GM21528 (cell line): ENCODE measurements around the gene PRSS38.

Experiments
- ATAC-seq: cut with Tn5 transposase; IDR thresholded peaks from one replicate; pipeline ENCODE4 v1.9.1; 2021; ENCODE audit warnings: mild to moderate bottlenecking, moderate library complexity; ENCODE audit not compliant: unreplicated experiment, low FRiP score

The PRSS38 gene

GRCh38 chr1:227883641-227884301, 68.3 kb downstream of the PRSS38 start:
- no peak for ATAC-seq

DNA sequence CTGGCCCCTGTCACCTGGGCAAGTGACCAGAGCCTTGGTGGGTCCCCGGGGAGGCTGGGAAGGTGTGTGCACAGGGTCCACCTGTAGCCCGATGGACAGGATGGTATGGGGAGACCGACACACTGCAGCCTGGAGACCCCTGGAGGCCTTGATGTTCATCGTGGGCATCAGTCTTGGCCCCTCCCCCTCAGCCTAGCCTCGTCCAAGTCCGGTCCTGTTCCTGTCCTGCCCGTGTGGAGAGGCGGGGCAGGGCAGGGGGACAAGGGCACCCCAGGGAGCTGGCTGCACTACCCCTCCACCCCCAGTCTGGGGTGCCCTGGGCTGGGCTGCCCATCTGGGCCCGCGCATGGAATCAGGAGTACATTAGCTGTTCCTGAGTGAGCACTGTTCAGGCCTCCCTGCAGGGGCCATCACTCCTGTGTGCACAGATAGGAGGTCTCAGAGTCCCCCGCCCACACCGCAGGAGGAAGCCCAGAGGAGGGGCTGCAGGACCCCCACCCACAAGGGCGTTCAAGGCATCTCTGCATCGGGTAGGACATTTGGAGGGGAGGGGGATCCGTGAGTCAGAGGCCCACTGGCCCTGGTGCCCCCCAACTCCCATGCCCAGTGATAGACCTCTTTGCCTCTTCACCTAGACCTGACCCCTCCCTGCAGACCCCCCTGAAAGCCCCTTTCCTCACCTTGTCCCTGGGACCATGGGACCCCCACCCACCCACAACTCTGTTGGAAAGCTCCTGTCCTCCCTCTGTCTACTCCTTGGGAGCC, 69.1 kb downstream of the PRSS38 start:
- ATAC-seq, result no peak

GRCh38 chr1:227885135-227885647, 69.7 kb downstream of the PRSS38 start:
- ATAC-seq, result no peak

DNA sequence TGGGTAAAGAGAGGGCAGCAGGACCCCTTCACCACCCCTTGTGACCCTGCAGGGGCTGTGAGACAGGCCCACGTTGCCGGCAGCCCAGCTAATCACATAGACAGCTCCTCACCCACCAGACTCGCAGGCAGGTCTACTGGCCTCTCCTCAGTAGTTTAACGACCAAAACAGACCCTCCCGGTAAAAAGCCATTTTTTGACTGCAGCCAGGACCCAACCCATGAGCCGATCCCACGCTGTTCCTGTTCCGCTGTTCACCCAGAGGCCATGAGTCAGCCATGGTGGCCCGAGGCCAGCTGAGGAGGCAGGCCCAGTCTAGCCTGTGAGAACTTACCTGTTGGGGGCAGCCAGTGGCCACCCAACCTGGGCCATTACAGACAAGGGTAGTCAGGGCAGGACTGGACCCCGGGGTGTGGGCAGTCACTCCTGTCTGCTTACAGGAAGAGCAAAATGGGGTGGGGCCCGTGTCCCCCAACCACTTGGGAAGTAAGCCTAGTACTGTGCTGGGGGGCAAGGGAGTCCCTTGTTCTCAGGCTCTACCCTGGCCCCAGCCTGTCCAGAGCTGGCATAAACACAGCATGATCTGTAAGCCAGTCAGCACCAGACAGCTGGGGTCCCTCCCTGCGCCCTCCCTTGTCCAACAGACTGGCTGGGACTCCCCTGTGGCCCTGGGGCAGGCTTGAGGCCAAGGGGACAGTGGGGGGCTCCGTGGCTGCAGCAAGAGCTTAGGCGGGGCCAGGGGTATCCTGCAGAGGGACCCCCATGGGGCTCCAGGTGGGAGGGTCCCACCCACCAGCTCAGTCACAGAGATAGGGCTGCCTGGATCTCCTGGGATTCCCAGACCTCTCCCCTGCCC, 70.4 kb downstream of the PRSS38 start:
- ATAC-seq, result no peak

DNA sequence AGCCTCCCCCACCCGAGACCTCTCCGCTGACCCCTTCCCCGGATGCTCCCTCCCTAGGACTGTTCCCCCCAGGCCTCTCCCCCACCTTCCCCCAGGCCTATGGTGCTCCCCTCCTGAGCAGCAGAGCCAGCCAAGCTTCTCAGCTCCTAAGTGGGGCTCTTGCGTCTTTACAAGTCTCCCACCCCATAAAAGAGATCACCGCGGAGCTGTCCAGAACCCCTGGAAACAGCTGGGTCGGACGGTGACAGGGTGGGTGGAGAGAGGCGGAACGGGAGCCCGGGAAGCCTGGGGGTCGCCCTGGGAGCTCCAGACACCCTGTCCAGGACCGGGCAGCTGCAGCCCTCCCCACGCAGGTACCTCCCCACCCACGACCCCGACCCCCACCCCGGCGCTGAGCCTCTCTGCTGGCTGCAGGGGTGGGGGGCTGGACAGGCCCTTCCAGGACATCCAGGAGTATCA, 71.1 kb downstream of the PRSS38 start:
- no peak for ATAC-seq

- no peak for ATAC-seq
These were observed 71.7 kb downstream of the PRSS38 start for GRCh38 chr1:227886993-227887696.

GRCh38 chr1:227887697-227888403, 72.4 kb downstream of the PRSS38 start:
- ATAC-seq, result no peak

- no peak for ATAC-seq
These were observed 73.0 kb downstream of the PRSS38 start for GRCh38 chr1:227888404-227889046.

DNA sequence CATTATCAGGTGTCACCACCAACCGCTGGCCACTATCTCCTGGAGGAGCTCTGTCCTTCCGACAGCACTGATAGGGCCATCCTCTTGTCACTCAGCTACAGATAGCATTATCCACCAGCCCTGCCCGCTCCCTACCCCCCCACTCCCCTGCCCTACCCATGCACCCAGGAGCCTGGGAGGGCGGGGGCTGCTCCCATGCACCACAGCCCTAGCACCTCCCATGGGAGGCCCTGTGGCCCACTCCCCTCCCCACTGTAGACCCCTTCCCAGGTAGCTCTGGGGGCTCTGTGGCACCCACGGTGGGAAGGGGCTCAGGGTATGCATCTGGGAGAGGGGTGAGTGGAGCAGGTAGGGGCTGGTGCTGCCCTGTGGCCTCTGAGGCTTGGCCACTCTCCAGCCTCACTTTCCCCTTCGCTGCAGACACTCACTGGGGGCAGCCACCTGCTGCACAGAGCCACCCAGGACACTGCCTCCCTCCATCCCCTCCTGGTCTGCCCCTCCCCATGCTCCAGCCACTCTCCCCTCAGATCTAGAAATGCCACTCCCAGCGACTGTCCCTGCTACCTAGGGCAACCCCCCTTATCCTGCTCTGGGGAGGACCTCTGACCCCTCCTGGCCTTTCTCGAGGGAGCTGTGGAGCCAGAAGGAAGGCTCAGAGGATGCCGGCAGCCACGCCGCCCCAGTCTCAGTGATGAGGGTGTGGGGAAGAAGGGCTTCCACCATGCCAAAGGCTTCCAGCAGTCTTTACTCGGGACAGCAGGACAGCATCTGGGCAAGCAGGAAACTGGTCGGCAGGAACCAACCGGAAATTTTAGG, 73.8 kb downstream of the PRSS38 start:
- ATAC-seq, result no peak

GRCh38 chr1:227889863-227890405, 74.5 kb downstream of the PRSS38 start:
- ATAC-seq, result no peak

DNA sequence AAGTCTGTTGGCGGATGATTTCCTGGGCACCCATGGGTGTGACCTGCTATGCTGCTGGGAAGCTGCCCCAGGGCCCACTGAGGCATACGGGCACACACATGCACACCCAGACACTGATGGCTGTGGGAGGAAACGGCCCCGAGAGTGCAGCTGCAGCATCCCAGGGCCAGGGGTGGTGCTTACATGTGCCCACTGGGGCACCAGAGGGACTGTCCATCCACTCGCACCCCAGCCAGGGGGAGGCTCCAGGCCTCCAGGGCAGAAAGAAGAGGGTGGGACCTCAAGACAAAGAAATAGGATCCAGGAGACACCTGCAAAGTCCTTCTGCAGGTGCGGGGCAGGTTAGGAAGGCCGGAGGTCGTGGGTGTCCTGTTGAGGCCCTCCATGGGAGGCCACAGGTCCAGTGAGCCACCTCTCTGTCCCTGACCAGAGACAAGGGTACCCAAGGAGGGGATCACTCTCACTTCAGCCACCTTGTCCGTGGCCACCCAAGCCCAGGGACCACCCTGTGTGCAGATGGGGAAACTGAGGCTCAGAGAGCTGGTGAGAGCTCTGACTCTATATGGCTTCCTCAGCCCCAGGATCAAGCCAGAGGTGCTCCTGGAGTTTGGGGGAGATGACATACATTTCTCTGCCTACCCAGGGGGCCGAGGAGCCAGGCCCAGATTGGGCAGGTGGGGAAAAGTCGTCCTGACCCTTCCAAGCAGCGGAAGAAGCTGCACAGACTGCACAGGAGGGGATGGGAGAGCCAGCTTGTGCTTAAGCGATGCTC, 75.2 kb downstream of the PRSS38 start:
- ATAC-seq, result no peak

DNA sequence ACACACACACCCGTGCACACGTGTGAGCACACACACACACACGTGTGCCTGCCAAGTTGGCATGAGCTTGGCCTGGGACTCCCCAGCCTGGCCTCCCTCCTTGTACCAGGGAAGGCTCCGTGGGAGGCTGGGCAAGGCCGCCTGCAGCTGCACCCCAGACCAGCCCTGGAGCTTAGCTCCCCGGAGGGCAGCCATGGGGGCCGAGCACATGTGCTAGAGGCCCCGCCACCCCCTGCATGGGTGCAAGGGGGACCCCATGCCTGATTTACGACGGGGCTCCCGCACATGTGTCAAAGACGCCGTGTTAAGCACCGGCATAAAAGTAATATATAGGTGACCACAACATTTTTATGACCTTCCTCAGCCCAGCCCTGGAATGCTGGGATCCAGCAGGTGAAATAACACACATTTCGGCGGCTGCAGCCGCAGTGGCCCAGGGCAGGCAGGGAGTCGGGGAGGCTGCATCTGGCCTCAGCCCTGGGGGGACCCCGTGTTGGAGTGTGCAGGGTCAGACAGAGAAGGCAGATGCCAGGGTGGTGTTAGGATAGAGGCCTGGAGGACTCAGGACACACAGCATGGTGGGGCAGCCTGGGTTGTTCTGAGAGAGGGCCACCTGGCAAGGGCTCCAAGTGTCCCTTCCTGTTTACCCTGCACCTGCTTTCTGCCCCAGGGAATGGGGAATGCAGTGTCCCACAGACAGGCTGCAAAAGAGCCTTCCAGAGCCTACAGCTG, 75.9 kb downstream of the PRSS38 start:
- ATAC-seq, result no peak

DNA sequence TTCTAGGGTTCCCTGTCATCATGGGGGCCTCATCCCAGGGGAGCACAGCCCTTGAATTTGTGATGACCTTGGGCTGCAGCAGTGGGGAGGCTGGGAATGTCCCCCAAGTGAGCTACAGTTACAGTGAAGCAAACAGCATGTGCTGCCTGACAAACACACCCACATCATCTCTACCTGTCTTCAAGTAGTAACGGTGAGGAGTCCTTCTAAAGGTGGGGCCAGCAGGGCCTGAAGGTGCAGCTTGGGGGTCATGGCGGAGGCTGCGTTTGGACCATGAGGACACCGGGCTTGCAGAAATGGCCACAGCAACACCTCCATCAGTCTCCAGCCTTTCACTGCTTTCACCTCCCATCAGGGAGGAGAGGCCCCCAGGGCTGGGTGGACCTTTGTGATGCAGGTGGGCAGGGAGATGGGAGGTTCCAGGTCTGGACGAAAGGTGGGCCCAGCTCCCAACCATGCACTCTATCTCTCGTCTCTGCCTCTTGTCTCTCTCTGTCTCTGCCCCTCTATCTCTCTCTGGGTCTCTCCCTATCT, 76.5 kb downstream of the PRSS38 start:
- ATAC-seq, result no peak

GRCh38 chr1:227892489-227893299, 77.2 kb downstream of the PRSS38 start:
- ATAC-seq, result no peak

DNA sequence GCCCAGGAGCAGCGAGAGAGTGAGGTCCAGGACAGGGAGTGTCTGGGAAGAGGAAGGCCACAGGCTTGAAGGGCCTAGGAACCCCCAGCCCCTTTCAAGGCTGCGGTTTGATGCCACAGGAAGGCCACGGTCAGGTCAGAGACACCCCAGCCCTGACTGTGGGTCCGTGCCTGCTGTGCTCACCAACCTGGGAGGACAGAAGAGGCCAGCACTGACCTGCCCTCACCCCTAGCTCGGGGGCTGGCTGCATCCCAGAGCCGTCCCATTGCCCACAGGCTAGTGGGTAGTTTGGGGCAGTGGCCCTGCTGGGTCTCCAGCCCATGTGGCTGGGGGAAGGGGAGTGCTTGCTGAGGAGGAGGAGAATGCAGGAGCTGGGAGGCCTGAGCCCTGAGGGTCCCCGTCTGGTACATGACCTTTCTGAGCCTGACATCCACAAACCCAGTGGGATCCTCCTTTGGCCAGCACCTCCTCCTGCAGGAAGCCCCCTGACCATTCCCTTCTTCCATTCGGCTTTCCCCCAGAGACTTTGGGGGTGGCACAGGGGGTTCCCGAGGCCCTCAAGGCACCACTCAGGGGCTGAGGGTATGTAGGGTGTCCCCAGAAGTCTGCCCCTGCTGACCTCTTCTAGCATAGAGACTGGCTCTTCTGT, 77.9 kb downstream of the PRSS38 start:
- ATAC-seq, result no peak
